GM06990 (cell line): ENCODE results near the gene EYS.

Source experiments
- DNase-seq: peaks from one replicate; pipeline ENCODE4 v3.0.0-alpha.2; 2011; ENCODE audit not compliant: insufficient read length; ENCODE audit errors: extremely low read depth
- H3K27me3 ChIP-seq: replicated peaks from 2 replicates; pipeline ENCODE4 v1.6.0; 2011; ENCODE audit warnings: low read length; ENCODE audit not compliant: control insufficient read depth, insufficient read depth
- H3K36me3 ChIP-seq: 2 replicates; pipeline ENCODE4 v1.5.1; 2011; ENCODE audit warnings: low read length; ENCODE audit not compliant: control insufficient read depth, insufficient read depth
- H3K4me3 ChIP-seq: replicated peaks from 2 replicates; pipeline ENCODE4 v1.5.1; 2011; ENCODE audit warnings: low read depth, mild to moderate bottlenecking, control low read depth, low read length
- TF ChIP-seq, protein P1 (sequence below): IDR thresholded peaks from 2 replicates; pipeline ENCODE4 v1.5.1; 2011; ENCODE audit warnings: low read length, control low read depth, mild to moderate bottlenecking, inconsistent platforms; ENCODE audit not compliant: insufficient read depth, poor library complexity, severe bottlenecking

Gene EYS

DNA sequence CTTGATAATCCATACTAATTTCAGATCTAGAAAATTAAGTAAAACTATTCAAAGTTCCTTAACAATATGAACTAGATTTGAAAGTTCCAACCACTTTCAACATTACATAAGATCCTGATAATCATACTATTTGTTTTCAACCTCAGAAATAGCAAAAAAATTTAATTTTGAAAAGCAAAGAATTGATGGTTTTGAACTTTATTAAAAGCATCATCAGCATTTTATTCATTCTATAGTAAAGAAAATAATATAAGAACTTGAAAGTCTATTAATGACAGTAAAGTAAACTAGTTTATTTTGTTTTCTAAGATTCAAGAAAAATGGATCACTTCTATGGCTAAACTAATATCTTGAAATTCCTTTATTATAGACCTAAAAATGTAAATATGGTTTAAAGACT is 26.8 kb downstream of the EYS start:
- Histone ChIP-seq H3K36me3 (no peaks in the 10 kb centered on the region), H3K4me3 (no peak overlapping the region)
- TF ChIP-seq, protein P1, sequence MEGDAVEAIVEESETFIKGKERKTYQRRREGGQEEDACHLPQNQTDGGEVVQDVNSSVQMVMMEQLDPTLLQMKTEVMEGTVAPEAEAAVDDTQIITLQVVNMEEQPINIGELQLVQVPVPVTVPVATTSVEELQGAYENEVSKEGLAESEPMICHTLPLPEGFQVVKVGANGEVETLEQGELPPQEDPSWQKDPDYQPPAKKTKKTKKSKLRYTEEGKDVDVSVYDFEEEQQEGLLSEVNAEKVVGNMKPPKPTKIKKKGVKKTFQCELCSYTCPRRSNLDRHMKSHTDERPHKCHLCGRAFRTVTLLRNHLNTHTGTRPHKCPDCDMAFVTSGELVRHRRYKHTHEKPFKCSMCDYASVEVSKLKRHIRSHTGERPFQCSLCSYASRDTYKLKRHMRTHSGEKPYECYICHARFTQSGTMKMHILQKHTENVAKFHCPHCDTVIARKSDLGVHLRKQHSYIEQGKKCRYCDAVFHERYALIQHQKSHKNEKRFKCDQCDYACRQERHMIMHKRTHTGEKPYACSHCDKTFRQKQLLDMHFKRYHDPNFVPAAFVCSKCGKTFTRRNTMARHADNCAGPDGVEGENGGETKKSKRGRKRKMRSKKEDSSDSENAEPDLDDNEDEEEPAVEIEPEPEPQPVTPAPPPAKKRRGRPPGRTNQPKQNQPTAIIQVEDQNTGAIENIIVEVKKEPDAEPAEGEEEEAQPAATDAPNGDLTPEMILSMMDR: no peak

DNA sequence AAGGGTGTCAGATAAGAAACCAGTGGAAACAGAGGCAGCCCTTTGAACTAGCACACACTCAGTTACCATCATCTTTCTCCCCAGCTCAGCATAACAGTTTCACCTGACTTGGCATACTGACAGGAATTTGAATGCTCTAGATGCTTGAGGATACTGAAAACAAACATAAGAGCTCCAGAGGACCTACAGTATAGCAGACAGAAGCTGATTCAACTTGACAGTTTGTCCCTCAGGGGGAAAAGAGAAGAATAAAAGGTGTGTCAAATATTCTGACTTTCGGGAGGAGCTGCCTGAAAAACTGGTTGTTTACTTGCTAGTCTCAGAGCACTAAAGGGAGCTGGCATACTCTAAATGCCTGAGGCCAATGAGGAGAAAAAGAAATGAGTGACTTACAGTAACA is 35.1 kb downstream of the EYS start:
- no peak overlapping the region for H3K4me3 ChIP-seq
- no peak for DNase-seq
- TF ChIP-seq, protein P1: no peak
- no peaks in the 10 kb centered on the region for H3K27me3 ChIP-seq
- no peaks in the 10 kb centered on the region for H3K36me3 ChIP-seq

More for the DNA sequence above, 26.8 kb downstream of the EYS start:
- DNase-seq: no peak
- no peaks in the 10 kb centered on the region for H3K27me3 ChIP-seq

DNA sequence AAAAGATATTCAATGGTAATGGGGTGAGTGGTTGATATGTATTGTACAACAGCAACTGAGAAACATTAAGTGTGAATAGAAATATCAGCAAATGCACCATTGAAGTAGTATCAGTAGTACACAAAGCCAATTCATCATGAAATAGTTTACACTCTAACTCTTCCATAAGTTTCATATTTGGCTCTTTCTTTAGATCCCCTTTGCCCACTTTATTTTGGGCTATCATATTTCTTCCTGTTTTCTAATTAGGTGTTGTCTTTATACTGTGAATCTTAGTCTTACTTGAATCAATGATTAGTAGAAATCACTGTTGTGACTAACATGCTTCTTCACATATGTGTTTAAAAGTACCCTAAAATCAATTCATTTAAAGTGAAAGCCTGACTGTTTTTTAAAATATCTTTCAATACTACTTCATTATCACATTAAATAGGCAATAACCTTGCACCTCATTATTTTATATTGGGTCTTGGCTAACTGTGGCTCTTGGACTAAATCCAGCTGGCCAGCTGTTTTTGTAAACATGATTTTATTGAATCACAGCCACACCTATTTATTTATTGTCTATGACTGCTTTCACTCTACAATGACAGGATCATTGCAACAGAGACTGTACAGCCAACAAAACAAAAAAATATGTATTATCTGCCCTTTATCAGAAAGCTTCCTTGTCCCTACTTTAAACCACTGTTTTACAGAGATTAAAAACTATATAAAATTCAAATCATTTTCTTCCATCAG is 38.9 kb downstream of the EYS start:
- TF ChIP-seq, protein P1: no peak
- no peak overlapping the region for H3K4me3 ChIP-seq
- H3K27me3 ChIP-seq: no peaks in the 10 kb centered on the region
- H3K36me3 ChIP-seq: no peaks in the 10 kb centered on the region
- DNase-seq: no peak

DNA sequence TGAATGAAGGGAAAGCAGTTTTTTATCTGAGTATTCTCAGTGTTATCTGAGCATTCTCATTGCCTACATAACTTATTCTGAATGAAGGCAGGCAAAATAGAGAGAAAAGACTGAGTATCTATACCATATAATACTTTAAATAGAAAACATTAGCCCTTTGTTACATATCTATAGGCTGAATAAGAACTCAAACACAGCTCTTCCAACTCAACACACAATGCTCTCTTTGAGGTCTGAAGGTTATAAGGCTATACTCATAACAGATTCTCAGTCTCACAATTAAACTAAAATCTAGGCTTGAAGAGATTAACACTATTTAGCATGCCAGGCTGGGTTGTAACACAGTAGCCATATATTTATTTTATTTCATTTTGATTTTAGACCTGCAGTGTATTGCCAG is 56.9 kb downstream of the EYS start:
- no peaks in the 10 kb centered on the region for H3K27me3 ChIP-seq
- TF ChIP-seq, protein P1: no peak
- no peak for DNase-seq
- no peaks in the 10 kb centered on the region for H3K36me3 ChIP-seq
- no peak overlapping the region for H3K4me3 ChIP-seq

DNA sequence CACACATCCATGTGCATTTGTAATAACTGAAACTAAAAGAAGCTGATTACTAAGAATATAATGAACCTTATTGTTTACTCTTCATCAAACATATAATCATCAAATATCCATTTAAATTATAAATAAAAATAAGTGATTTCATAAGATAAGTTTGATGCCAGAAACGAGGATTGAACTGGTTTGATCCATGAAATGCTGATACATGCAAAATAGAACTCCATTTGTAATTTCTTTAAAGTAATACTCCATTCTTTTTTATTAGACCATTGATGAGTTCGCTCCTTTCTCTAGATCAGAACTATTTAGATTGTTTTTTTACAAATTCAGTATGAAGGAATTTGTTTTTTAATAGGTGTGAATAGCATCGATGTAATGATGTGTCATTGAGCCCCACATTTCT is 57.6 kb downstream of the EYS start:
- TF ChIP-seq, protein P1: no peak
- Histone ChIP-seq H3K36me3 (no peaks in the 10 kb centered on the region), H3K27me3 (no peaks in the 10 kb centered on the region), H3K4me3 (no peak overlapping the region)
- DNase-seq: no peak

DNA sequence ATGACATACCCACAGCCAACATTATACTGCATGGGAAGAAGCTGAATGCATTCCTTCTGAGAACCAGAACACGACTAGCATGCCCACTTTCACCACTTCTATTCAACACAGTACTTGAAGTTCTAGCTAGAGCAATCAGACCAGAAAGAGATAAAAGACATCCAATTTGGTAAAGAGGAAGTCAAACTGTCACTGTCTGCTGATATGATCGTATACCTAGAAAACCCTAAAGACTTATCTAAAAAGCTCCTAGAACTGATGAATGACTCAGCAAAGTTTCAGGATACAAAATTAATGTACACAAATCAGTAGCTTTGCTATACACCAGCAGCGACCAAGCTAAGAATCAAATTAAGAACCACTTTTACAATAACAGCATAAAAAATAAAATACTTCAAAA is 60.5 kb downstream of the EYS start:
- no peak overlapping the region for H3K4me3 ChIP-seq
- no peaks in the 10 kb centered on the region for H3K27me3 ChIP-seq
- TF ChIP-seq, protein P1: no peak
- H3K36me3 ChIP-seq: no peaks in the 10 kb centered on the region
- no peak for DNase-seq
